Naive thymus-derived CD4-positive, alpha-beta T cell (primary cell): ENCODE data around the gene PIK3C2B. TPM values are rescaled to one million over a fixed set of nuclear protein-coding genes. Genes with fewer than 3 reads are reported as not detected.

ENCODE experiments used
- ATAC-seq: fragments of 150-1000 bp; cut with Tn5 transposase; 2 replicates; pipeline ENCODE4 v1.10.0; 2021; ENCODE audit warnings: mild to moderate bottlenecking, moderate library complexity
- CTCF ChIA-PET: fragments of 350-600 bp; sonication (Branson Sonifier 250); formaldehyde crosslinking; loops from one replicate; lab custom pipeline; 2021; ENCODE audit warnings: antibody characterized with exemption; lab: Charles Lee
- POLR2A ChIA-PET: fragments of 350-600 bp; sonication (Branson Sonifier 250); formaldehyde crosslinking; loops from one replicate; lab custom pipeline; 2021; ENCODE audit warnings: antibody characterized with exemption, inconsistent platforms; lab: Charles Lee
- DNase-seq, 9 donors: peaks; one replicate each; pipeline versions ENCODE4 v3.0.0 to v3.0.0-alpha.2; 2020 to 2022; ENCODE audit warnings: mixed read lengths in 1 of 9
- H3K27ac ChIP-seq: one replicate; pipeline ENCODE4 v1.7.0; 2013; ENCODE audit warnings: mild to moderate bottlenecking, low read depth, low read length, moderate library complexity
- H3K27me3 ChIP-seq, 2 donors: one replicate each; pipeline ENCODE4 v1.7.0; 2013; ENCODE audit warnings: low read length in 2 of 2, mild to moderate bottlenecking in 2 of 2, moderate library complexity in 2 of 2; ENCODE audit not compliant: control insufficient read depth in 2 of 2, insufficient read depth in 2 of 2
- H3K36me3 ChIP-seq, 3 experiments: 1 replicate in 2 of 3; 2 replicates in 1 of 3; pipeline ENCODE4 v1.7.0; 2013; ENCODE audit warnings: low read length in 3 of 3, mild to moderate bottlenecking in 3 of 3, moderate library complexity in 1 of 3; ENCODE audit not compliant: insufficient read depth in 3 of 3, control insufficient read depth in 2 of 3
- H3K4me1 ChIP-seq, 2 donors: one replicate each; pipeline ENCODE4 v1.7.0; 2013; ENCODE audit warnings: low read length in 2 of 2, mild to moderate bottlenecking in 2 of 2, moderate library complexity in 1 of 2; ENCODE audit not compliant: control insufficient read depth in 2 of 2, insufficient read depth in 2 of 2
- H3K4me3 ChIP-seq: 2 replicates; pipeline ENCODE4 v1.7.0; 2013; ENCODE audit warnings: mild to moderate bottlenecking, low read length
- H3K9me3 ChIP-seq, 3 experiments: 1 replicate in 2 of 3; 2 replicates in 1 of 3; pipeline ENCODE4 v1.7.0; 2013; ENCODE audit warnings: low read length in 3 of 3; ENCODE audit not compliant: control insufficient read depth in 2 of 3
- H3K27ac Mint-ChIP-seq, 9 donors: one replicate each; pipeline ENCODE4 v1.8.0; 2020 to 2022; ENCODE audit warnings: mixed read lengths in 9 of 9, mild to moderate bottlenecking in 8 of 9, moderate library complexity in 5 of 9, inconsistent platforms in 2 of 9
- H3K27me3 Mint-ChIP-seq, 5 donors: one replicate each; pipeline ENCODE4 v1.8.0; 2021 to 2022; ENCODE audit warnings: mixed read lengths in 5 of 5, mild to moderate bottlenecking in 1 of 5
- H3K36me3 Mint-ChIP-seq, 5 donors: one replicate each; pipeline ENCODE4 v1.8.0; 2020 to 2022; ENCODE audit warnings: mixed read lengths in 5 of 5, mild to moderate bottlenecking in 3 of 5, inconsistent platforms in 1 of 5
- H3K4me1 Mint-ChIP-seq, 7 donors: one replicate each; pipeline ENCODE4 v1.8.0; 2020 to 2022; ENCODE audit warnings: mixed read lengths in 7 of 7, mild to moderate bottlenecking in 3 of 7, inconsistent platforms in 1 of 7
- H3K4me3 Mint-ChIP-seq, 10 donors: one replicate each; pipeline ENCODE4 v1.8.0; 2020 to 2022; ENCODE audit warnings: mild to moderate bottlenecking in 10 of 10, mixed read lengths in 10 of 10, moderate library complexity in 6 of 10, inconsistent platforms in 2 of 10
- H3K9me3 Mint-ChIP-seq, 11 donors: one replicate each; pipeline ENCODE4 v1.8.0; 2020 to 2022; ENCODE audit warnings: mixed read lengths in 11 of 11, mild to moderate bottlenecking in 4 of 11, inconsistent platforms in 1 of 11, moderate library complexity in 1 of 11
- intact Hi-C, 2 donors: fragments of 100-400 bp; cut with micrococcal nuclease; formaldehyde crosslinking; loops; one replicate each; pipeline ENCODE4 v1.15.1; 2023
- polyA plus RNA-seq, 2 donors: library from polyadenylated mRNA; unstranded; fragments of 300-500 nt; fragmentation: Illumina TruSeq; gene quantifications; one replicate each; pipeline ENCODE4 v1.2.3, GENCODE V29; 2021
- total RNA-seq, 6 experiments: library from RNA in 5 of 6; stranded (reverse) in 5 of 6; gene quantifications; 1 replicate in 5 of 6; 2 replicates in 1 of 6; pipeline ENCODE4 v1.2.3 and lab custom pipeline; 2021 to 2026

PIK3C2B gene
- total and polyA plus RNA-seq, 7 experiments from 2014 or later = 2.7 to 41.9 (median 27.6) TPM

GRCh38 chr1:204459706-204460105 lies 34.9 kb downstream of the PIK3C2B start:
- Mint-ChIP-seq H3K27me3 (no peaks in the 10 kb centered on the region), H3K9me3 (peaks cover 0 to 1% (median 0%) of the 10 kb centered on the region in 11 donors), H3K27ac (peak overlapping the region in 7 of 9 donors; percentile 33 to 88 (median 75)), H3K4me3 (peak overlapping the region in 1 of 10 donors; percentile 17), H3K36me3 (peaks cover 0 to 40% (median 28%) of the 10 kb centered on the region in 5 donors), H3K4me1 (peaks cover 25 to 60% (median 53%) of the 10 kb centered on the region in 7 donors)
- CTCF ChIA-PET = interaction anchor here (0.6 to 1.5 kb wide), 2 partner anchors 13 to 1083 kb away, joined by 3 to 4 read pairs; no protein-coding TSS in a partner anchor
- ATAC-seq = no peak
- peaks cover 20 to 40% of the 10 kb centered on the region in 2 donors for H3K4me1 ChIP-seq
- no peaks in the 10 kb centered on the region for H3K27me3 ChIP-seq
- H3K9me3 ChIP-seq = no peaks in the 10 kb centered on the region
- H3K27ac ChIP-seq = no peak overlapping the region
- intact Hi-C loops = loop anchor here in 1 of 2 donors (2.0 kb wide), 1 partner anchor 13 kb away; no protein-coding TSS in a partner anchor
- no peak overlapping the region for H3K4me3 ChIP-seq
- peaks cover 0 to 48% (median 4%) of the 10 kb centered on the region in 3 experiments for H3K36me3 ChIP-seq
- POLR2A ChIA-PET = no interaction called here
- DNase-seq = no peak

GRCh38 chr1:204457666-204458065 lies 36.9 kb downstream of the PIK3C2B start:
- H3K4me1 ChIP-seq = peaks cover 29 to 30% of the 10 kb centered on the region in 2 donors
- Mint-ChIP-seq H3K4me3 (no peak overlapping the region), H3K4me1 (peaks cover 24 to 52% (median 45%) of the 10 kb centered on the region in 7 donors), H3K9me3 (peaks cover 0 to 1% (median 0%) of the 10 kb centered on the region in 11 donors), H3K36me3 (peaks cover 4 to 41% (median 40%) of the 10 kb centered on the region in 5 donors), H3K27me3 (no peaks in the 10 kb centered on the region), H3K27ac (peak overlapping the region in 6 of 9 donors; percentile 6 to 75 (median 33))
- DNase-seq (no peak), ATAC-seq (no peak)
- H3K27ac ChIP-seq = no peak overlapping the region
- H3K27me3 ChIP-seq = no peaks in the 10 kb centered on the region
- H3K36me3 ChIP-seq = peaks cover 0 to 51% (median 4%) of the 10 kb centered on the region in 3 experiments
- ChIA-PET CTCF (interaction anchor here (0.6 to 2.5 kb wide), 4 partner anchors 9 to 1697 kb away, joined by 3 to 8 read pairs (median 6); no protein-coding TSS in a partner anchor), POLR2A (interaction anchor here (0.8 to 1.1 kb wide), 2 partner anchors 10 to 41 kb away, joined by 3 read pairs; no protein-coding TSS in a partner anchor)
- H3K4me3 ChIP-seq = no peak overlapping the region
- intact Hi-C loops = no loop called here
- H3K9me3 ChIP-seq = no peaks in the 10 kb centered on the region

- H3K27me3 ChIP-seq = no peaks in the 10 kb centered on the region
- Mint-ChIP-seq H3K4me1 (peaks cover 19 to 48% (median 39%) of the 10 kb centered on the region in 7 donors), H3K27me3 (no peaks in the 10 kb centered on the region), H3K27ac (peak overlapping the region in 7 of 9 donors; percentile 6 to 88 (median 56)), H3K4me3 (no peak overlapping the region), H3K36me3 (peaks cover 4 to 41% (median 40%) of the 10 kb centered on the region in 5 donors), H3K9me3 (peaks cover 0 to 1% (median 0%) of the 10 kb centered on the region in 11 donors)
- no peak overlapping the region for H3K27ac ChIP-seq
- ATAC-seq (no peak), DNase-seq (no peak)
- H3K9me3 ChIP-seq = no peaks in the 10 kb centered on the region
- intact Hi-C loops = no loop called here
- H3K4me1 ChIP-seq = peaks cover 25 to 28% of the 10 kb centered on the region in 2 donors
- POLR2A ChIA-PET = interaction anchor here (0.8 kb wide), 1 partner anchor 42 kb away, joined by 3 read pairs; no protein-coding TSS in a partner anchor
- CTCF ChIA-PET = interaction anchor here (0.6 to 2.5 kb wide), 5 partner anchors 9 to 83 kb away, joined by 4 to 8 read pairs (median 7); no protein-coding TSS in a partner anchor
- H3K36me3 ChIP-seq = peaks cover 0 to 53% (median 4%) of the 10 kb centered on the region in 3 experiments
- H3K4me3 ChIP-seq = no peak overlapping the region
Measured at GRCh38 chr1:204456826-204457442, 37.7 kb downstream of the PIK3C2B start.

GRCh38 chr1:204455831-204456145 lies 38.8 kb downstream of the PIK3C2B start:
- ATAC-seq = no peak
- H3K9me3 ChIP-seq = no peaks in the 10 kb centered on the region
- peak overlapping the region in 1 of 9 donors; percentile 32 for H3K27ac Mint-ChIP-seq
- peaks cover 0 to 61% (median 4%) of the 10 kb centered on the region in 3 experiments for H3K36me3 ChIP-seq
- ChIA-PET CTCF (interaction anchor here (1.2 to 2.5 kb wide), 2 partner anchors 25 to 47 kb away, joined by 4 to 7 read pairs; no protein-coding TSS in a partner anchor), POLR2A (interaction anchor here (0.7 kb wide), 1 partner anchor 69 kb away, joined by 3 read pairs; no protein-coding TSS in a partner anchor)
- H3K36me3 Mint-ChIP-seq = peaks cover 4 to 44% (median 35%) of the 10 kb centered on the region in 5 donors
- DNase-seq = no peak
- no peak overlapping the region for H3K27ac ChIP-seq
- H3K4me3 Mint-ChIP-seq = no peak overlapping the region
- H3K27me3 ChIP-seq = no peaks in the 10 kb centered on the region
- peaks cover 0 to 1% (median 0%) of the 10 kb centered on the region in 11 donors for H3K9me3 Mint-ChIP-seq
- no peak overlapping the region for H3K4me3 ChIP-seq
- intact Hi-C loops = no loop called here
- no peaks in the 10 kb centered on the region for H3K27me3 Mint-ChIP-seq
- peaks cover 10 to 41% (median 33%) of the 10 kb centered on the region in 7 donors for H3K4me1 Mint-ChIP-seq
- peaks cover 13 to 17% of the 10 kb centered on the region in 2 donors for H3K4me1 ChIP-seq

- H3K4me1 Mint-ChIP-seq = peaks cover 7 to 37% (median 30%) of the 10 kb centered on the region in 7 donors
- Histone ChIP-seq H3K4me3 (no peak overlapping the region), H3K27ac (no peak overlapping the region), H3K4me1 (peaks cover 11 to 14% of the 10 kb centered on the region in 2 donors), H3K9me3 (no peaks in the 10 kb centered on the region), H3K27me3 (no peaks in the 10 kb centered on the region), H3K36me3 (peaks cover 0 to 62% (median 4%) of the 10 kb centered on the region in 3 experiments)
- no peak overlapping the region for H3K4me3 Mint-ChIP-seq
- peaks cover 4 to 39% (median 30%) of the 10 kb centered on the region in 5 donors for H3K36me3 Mint-ChIP-seq
- no peaks in the 10 kb centered on the region for H3K27me3 Mint-ChIP-seq
- DNase-seq (no peak), ATAC-seq (no peak)
- ChIA-PET POLR2A (interaction anchor here (0.7 to 1.7 kb wide), 2 partner anchors 37 to 68 kb away, joined by 3 to 4 read pairs; no protein-coding TSS in a partner anchor), CTCF (interaction anchor here (2.5 to 22.5 kb wide), 2 partner anchors 45 to 48 kb away, joined by 7 to 434 read pairs; partner anchors contain the start of gene PIK3C2B)
- H3K9me3 Mint-ChIP-seq = no peaks in the 10 kb centered on the region
- intact Hi-C loops = no loop called here
- H3K27ac Mint-ChIP-seq = peak overlapping the region in 7 of 9 donors; percentile 12 to 85 (median 64)
Measured at GRCh38 chr1:204455063-204455830, 39.4 kb downstream of the PIK3C2B start.

- H3K27me3 ChIP-seq = no peaks in the 10 kb centered on the region
- no peak overlapping the region for H3K27ac ChIP-seq
- Mint-ChIP-seq H3K4me3 (no peak overlapping the region), H3K9me3 (no peaks in the 10 kb centered on the region), H3K36me3 (peaks cover 4 to 31% (median 24%) of the 10 kb centered on the region in 5 donors), H3K27me3 (no peaks in the 10 kb centered on the region), H3K4me1 (peaks cover 7 to 31% (median 28%) of the 10 kb centered on the region in 7 donors), H3K27ac (peak overlapping the region; percentile 37 to 85 (median 78))
- no peak overlapping the region for H3K4me3 ChIP-seq
- CTCF ChIA-PET = interaction anchor here (2.1 to 22.5 kb wide), 2 partner anchors 11 to 45 kb away, joined by 6 to 434 read pairs; partner anchors contain the start of gene PIK3C2B
- H3K36me3 ChIP-seq = peaks cover 0 to 62% (median 0%) of the 10 kb centered on the region in 3 experiments
- no peak for DNase-seq
- H3K4me1 ChIP-seq = peaks cover 11 to 14% of the 10 kb centered on the region in 2 donors
- ATAC-seq = no peak
- no peaks in the 10 kb centered on the region for H3K9me3 ChIP-seq
- POLR2A ChIA-PET = interaction anchor here (0.7 to 1.7 kb wide), 3 partner anchors 38 to 59 kb away, joined by 3 to 4 read pairs (median 3); no protein-coding TSS in a partner anchor
- intact Hi-C loops = no loop called here
Measured at GRCh38 chr1:204454476-204454875, 40.1 kb downstream of the PIK3C2B start.
